H9 (cell line): Measurements from ENCODE around the gene PHLDA3. TPM values are rescaled to one million over a fixed set of nuclear protein-coding genes. Genes with fewer than 3 reads are reported as not detected.

ENCODE experiments used
- DNase-seq: peaks from one replicate; pipeline ENCODE4 v3.0.0-alpha.2; 2017
- H2AFZ ChIP-seq: one replicate; pipeline ENCODE4 v1.6.1; 2013; ENCODE audit warnings: mild to moderate bottlenecking, low read length, control low read depth, moderate library complexity
- H2AK5ac ChIP-seq: 2 replicates; pipeline ENCODE4 v1.6.1; 2013; ENCODE audit warnings: low read length, control low read depth, mixed read lengths; ENCODE audit not compliant: insufficient read length
- H2BK120ac ChIP-seq: one replicate; pipeline ENCODE4 v1.6.1; 2013; ENCODE audit warnings: low read depth, mild to moderate bottlenecking, low read length, control low read depth, inconsistent platforms; ENCODE audit not compliant: poor library complexity, severe bottlenecking
- H2BK12ac ChIP-seq: 2 replicates; pipeline ENCODE4 v1.6.1; 2013; ENCODE audit warnings: low read length, control low read depth, mixed read lengths, low read depth; ENCODE audit not compliant: insufficient read length
- H2BK15ac ChIP-seq: 2 replicates; pipeline ENCODE4 v1.6.1; 2013; ENCODE audit warnings: low read depth, low read length, control low read depth
- H2BK20ac ChIP-seq: one replicate; pipeline ENCODE4 v1.6.1; 2013; ENCODE audit warnings: low read depth, mild to moderate bottlenecking, low read length, control low read depth, inconsistent platforms; ENCODE audit not compliant: poor library complexity, severe bottlenecking
- H2BK5ac ChIP-seq: 2 replicates; pipeline ENCODE4 v1.6.1; 2013; ENCODE audit warnings: low read length, control low read depth, mixed read lengths; ENCODE audit not compliant: insufficient read length
- H3K14ac ChIP-seq: 2 replicates; pipeline ENCODE4 v1.6.1; 2013; ENCODE audit warnings: low read length, control low read depth; ENCODE audit not compliant: insufficient read depth
- H3K18ac ChIP-seq: 2 replicates; pipeline ENCODE4 v1.6.1; 2013; ENCODE audit warnings: low read depth, mild to moderate bottlenecking, mixed read lengths, low read length, control low read depth; ENCODE audit not compliant: insufficient read length
- H3K23ac ChIP-seq: 2 replicates; pipeline ENCODE4 v1.6.1; 2013; ENCODE audit warnings: low read length, control low read depth, mixed read lengths, low read depth; ENCODE audit not compliant: insufficient read length
- H3K23me2 ChIP-seq: 2 replicates; pipeline ENCODE4 v1.6.1; 2013; ENCODE audit warnings: low read depth, mild to moderate bottlenecking, mixed read lengths, low read length, control low read depth; ENCODE audit not compliant: insufficient read length, poor library complexity, severe bottlenecking
- H3K27ac ChIP-seq: 2 replicates; pipeline ENCODE4 v1.5.1; 2013; ENCODE audit warnings: low read length, control low read depth, mixed read lengths, low read depth; ENCODE audit not compliant: insufficient read length
- H3K27me3 ChIP-seq: 2 replicates; pipeline ENCODE4 v1.6.1; 2013; ENCODE audit warnings: low read length, control low read depth, inconsistent platforms; ENCODE audit not compliant: insufficient read depth
- H3K4ac ChIP-seq: 2 replicates; pipeline ENCODE4 v1.6.1; 2013; ENCODE audit warnings: low read depth, mild to moderate bottlenecking, control low read depth, inconsistent platforms, low read length, moderate library complexity
- H3K4me1 ChIP-seq: 2 replicates; pipeline ENCODE4 v1.6.1; 2013; ENCODE audit warnings: low read length, control low read depth, inconsistent platforms; ENCODE audit not compliant: insufficient read depth
- H3K4me2 ChIP-seq: 2 replicates; pipeline ENCODE4 v1.6.1; 2013; ENCODE audit warnings: low read length, control low read depth, mixed read lengths; ENCODE audit not compliant: insufficient read length, insufficient read depth
- H3K56ac ChIP-seq: 2 replicates; pipeline ENCODE4 v1.6.1; 2013; ENCODE audit warnings: low read depth, mild to moderate bottlenecking, mixed read lengths, low read length, control low read depth; ENCODE audit not compliant: insufficient read length
- H3K79me1 ChIP-seq: 2 replicates; pipeline ENCODE4 v1.6.1; 2013; ENCODE audit warnings: low read depth, mild to moderate bottlenecking, moderate library complexity, low read length, control low read depth, inconsistent platforms; ENCODE audit not compliant: insufficient read depth, poor library complexity, severe bottlenecking
- H3K79me2 ChIP-seq: 2 replicates; pipeline ENCODE4 v1.6.1; 2013; ENCODE audit warnings: low read length, control low read depth, inconsistent platforms; ENCODE audit not compliant: insufficient read depth
- H3K9ac ChIP-seq: 2 replicates; pipeline ENCODE4 v1.6.1; 2013; ENCODE audit warnings: low read length, control low read depth, mixed read lengths; ENCODE audit not compliant: insufficient read length; ENCODE audit errors: extremely low read depth
- H3K9me3 ChIP-seq: one replicate; pipeline ENCODE4 v1.6.1; 2013; ENCODE audit warnings: low read depth, low read length, inconsistent platforms; ENCODE audit not compliant: control insufficient read depth
- H3T11ph ChIP-seq: one replicate; pipeline ENCODE4 v1.6.1; 2013; ENCODE audit warnings: mild to moderate bottlenecking, low read length, control low read depth, inconsistent platforms
- H4K20me1 ChIP-seq: one replicate; pipeline ENCODE4 v1.6.1; 2013; ENCODE audit not compliant: control insufficient read depth, insufficient read length, insufficient read depth
- H4K5ac ChIP-seq: 2 replicates; pipeline ENCODE4 v1.6.1; 2013; ENCODE audit warnings: low read depth, mild to moderate bottlenecking, mixed read lengths, low read length, control low read depth; ENCODE audit not compliant: insufficient read length
- H4K8ac ChIP-seq: replicated peaks from 2 replicates; pipeline ENCODE4 v1.6.1; 2013; ENCODE audit warnings: low read length, control low read depth, mixed read lengths, low read depth; ENCODE audit not compliant: insufficient read length
- H4K91ac ChIP-seq: 2 replicates; pipeline ENCODE4 v1.6.1; 2013; ENCODE audit warnings: low read depth, mild to moderate bottlenecking, moderate library complexity, mixed read lengths, low read length, control low read depth; ENCODE audit not compliant: insufficient read length
- H3K27ac Mint-ChIP-seq, 3 experiments: 2 replicates in 2 of 3; 3 replicates in 1 of 3; pipeline ENCODE4 v1.8.0; 2020 to 2021; ENCODE audit warnings: mixed read lengths in 3 of 3, mild to moderate bottlenecking in 1 of 3, moderate library complexity in 1 of 3
- H3K27me3 Mint-ChIP-seq: 2 replicates; pipeline ENCODE4 v1.8.0; 2021; ENCODE audit warnings: low read depth, mild to moderate bottlenecking, moderate library complexity, mixed read lengths
- H3K36me3 Mint-ChIP-seq, 3 experiments: 2 replicates in 2 of 3; 3 replicates in 1 of 3; pipeline ENCODE4 v1.8.0; 2020 to 2021; ENCODE audit warnings: low read depth in 3 of 3, mixed read lengths in 3 of 3; ENCODE audit not compliant: insufficient read depth in 1 of 3
- H3K4me1 Mint-ChIP-seq, 2 experiments: 2 replicates each; pipeline ENCODE4 v1.8.0; 2020; ENCODE audit warnings: mixed read lengths in 2 of 2
- H3K4me3 Mint-ChIP-seq, 2 experiments: 2 replicates in 1 of 2; 3 replicates in 1 of 2; pipeline ENCODE4 v1.8.0; 2020 to 2021; ENCODE audit warnings: mild to moderate bottlenecking in 2 of 2, mixed read lengths in 2 of 2, moderate library complexity in 1 of 2
- H3K9me3 Mint-ChIP-seq, 2 experiments: 2 replicates in 1 of 2; 3 replicates in 1 of 2; pipeline ENCODE4 v1.8.0; 2020; ENCODE audit warnings: mild to moderate bottlenecking in 2 of 2, mixed read lengths in 2 of 2, moderate library complexity in 1 of 2
- WGBS: extraction: QIAGEN DNeasy Blood & Tissue Kit; methylation state at CpG from one replicate; pipeline ENCODE4 v1.1.7; 2013; ENCODE audit warnings: missing lambda C conversion rate, low lambda C conversion rate, mixed read lengths; ENCODE audit not compliant: insufficient read length; ENCODE audit errors: extremely low coverage; 5-methylcytosine and 5-hydroxymethylcytosine counted together
- total RNA-seq: library from RNA; stranded (reverse); gene quantifications from 2 replicates; pipeline ENCODE4 v1.2.1, GENCODE V29; 2021
- TF ChIP-seq, protein P1 (sequence below): fragments of 200-600 bp; sonication (generic); conservative IDR thresholded peaks from 3 replicates; pipeline ENCODE4 v1.8.0; 2021; ENCODE audit warnings: antibody characterized with exemption, mild to moderate bottlenecking

Gene PHLDA3
- total RNA-seq, 1 experiment from 2014 or later = 53.9 TPM

DNA sequence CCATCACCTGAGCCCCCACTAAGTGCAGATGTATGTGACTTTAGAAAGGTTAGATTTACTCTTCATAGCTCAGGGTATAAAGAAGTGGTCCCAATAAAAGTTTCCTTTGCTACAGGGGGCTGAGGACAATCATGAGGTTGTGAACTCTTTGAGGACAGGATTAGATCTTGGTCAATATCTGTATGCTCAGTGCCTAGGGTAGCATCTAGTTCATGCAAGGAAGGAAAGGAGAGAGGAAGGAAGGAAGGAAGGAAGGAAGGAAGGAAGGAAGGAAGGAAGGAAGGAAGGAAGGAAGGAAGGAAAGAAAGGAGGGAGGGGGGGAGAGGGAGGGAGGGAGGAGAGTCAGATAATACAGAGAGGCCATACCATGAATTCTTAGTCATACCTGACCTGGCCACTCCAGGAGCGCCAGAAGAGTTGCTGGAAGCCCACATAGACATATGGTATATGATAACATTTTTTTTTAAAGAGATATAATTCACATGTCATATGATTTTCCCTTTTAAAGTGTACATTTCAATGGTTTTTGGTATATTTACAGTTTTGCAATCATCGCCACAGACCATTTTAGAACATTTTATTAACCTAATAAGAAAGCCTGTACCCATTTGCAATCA, 47.6 kb upstream of the PHLDA3 start:
- Mint-ChIP-seq H3K27ac (no peak overlapping the region), H3K36me3 (no peaks in the 10 kb centered on the region), H3K9me3 (no peaks in the 10 kb centered on the region), H3K4me3 (no peak overlapping the region), H3K4me1 (peaks cover 16 to 18% of the 10 kb centered on the region in 2 experiments), H3K27me3 (peaks cover 3% of the 10 kb centered on the region; the same call in 1 of the 2 replicates)
- Histone ChIP-seq H3K79me2 (no peaks in the 10 kb centered on the region), H3K4me2 (no peak overlapping the region), H3K56ac (no peak overlapping the region), H3K23me2 (no peaks in the 10 kb centered on the region), H2BK5ac (no peak overlapping the region), H2AFZ (no peak overlapping the region), H3K27me3 (no peaks in the 10 kb centered on the region), H2AK5ac (no peak overlapping the region), H3K9ac (no peak overlapping the region), H4K5ac (no peak overlapping the region), H3K14ac (no peak overlapping the region), H2BK12ac (no peak overlapping the region), H4K91ac (no peak overlapping the region), H3K23ac (no peak overlapping the region), H3K4me1 (no peaks in the 10 kb centered on the region; the same call in 1 of the 2 replicates), H3K9me3 (no peaks in the 10 kb centered on the region), H3K4ac (no peak overlapping the region), H2BK15ac (no peak overlapping the region), H3T11ph (no peak overlapping the region), H3K27ac (no peak overlapping the region), H4K20me1 (no peaks in the 10 kb centered on the region), H3K79me1 (no peaks in the 10 kb centered on the region), H2BK120ac (no peak overlapping the region), H3K18ac (no peak overlapping the region), H4K8ac (no peak overlapping the region), H2BK20ac (no peak overlapping the region)
- TF ChIP-seq, protein P1, sequence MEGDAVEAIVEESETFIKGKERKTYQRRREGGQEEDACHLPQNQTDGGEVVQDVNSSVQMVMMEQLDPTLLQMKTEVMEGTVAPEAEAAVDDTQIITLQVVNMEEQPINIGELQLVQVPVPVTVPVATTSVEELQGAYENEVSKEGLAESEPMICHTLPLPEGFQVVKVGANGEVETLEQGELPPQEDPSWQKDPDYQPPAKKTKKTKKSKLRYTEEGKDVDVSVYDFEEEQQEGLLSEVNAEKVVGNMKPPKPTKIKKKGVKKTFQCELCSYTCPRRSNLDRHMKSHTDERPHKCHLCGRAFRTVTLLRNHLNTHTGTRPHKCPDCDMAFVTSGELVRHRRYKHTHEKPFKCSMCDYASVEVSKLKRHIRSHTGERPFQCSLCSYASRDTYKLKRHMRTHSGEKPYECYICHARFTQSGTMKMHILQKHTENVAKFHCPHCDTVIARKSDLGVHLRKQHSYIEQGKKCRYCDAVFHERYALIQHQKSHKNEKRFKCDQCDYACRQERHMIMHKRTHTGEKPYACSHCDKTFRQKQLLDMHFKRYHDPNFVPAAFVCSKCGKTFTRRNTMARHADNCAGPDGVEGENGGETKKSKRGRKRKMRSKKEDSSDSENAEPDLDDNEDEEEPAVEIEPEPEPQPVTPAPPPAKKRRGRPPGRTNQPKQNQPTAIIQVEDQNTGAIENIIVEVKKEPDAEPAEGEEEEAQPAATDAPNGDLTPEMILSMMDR = no peak
- no CpG with 5 or more reads among the region's 2 CpGs for WGBS
- DNase-seq = no peak
